Measurements from ENCODE around the gene PDYN.

- TF ChIP-seq CTCF (IDR thresholded peaks at IDR 0.05): no peak
- TF ChIP-seq EZH2 (IDR thresholded peaks at IDR 0.05; ENCODE audit: borderline replicate concordance, insufficient read depth, low read depth, low read length, poor library complexity, severe bottlenecking): no peak
Measured at GRCh38 chr20:1937316-1937976, 56.4 kb downstream of the PDYN start.

Data from B cell (primary cell).